ENCODE measurements around the gene SVOP. TPM values are rescaled to one million over a fixed set of nuclear protein-coding genes. Genes with fewer than 3 reads are reported as not detected.

SVOP gene
- total and polyA plus RNA-seq, 2 of the 8 experiments (the other 6 are each of a cell fraction or from before 2014, with no cell fraction given) = 0.06 TPM; not detected in 1

DNA sequence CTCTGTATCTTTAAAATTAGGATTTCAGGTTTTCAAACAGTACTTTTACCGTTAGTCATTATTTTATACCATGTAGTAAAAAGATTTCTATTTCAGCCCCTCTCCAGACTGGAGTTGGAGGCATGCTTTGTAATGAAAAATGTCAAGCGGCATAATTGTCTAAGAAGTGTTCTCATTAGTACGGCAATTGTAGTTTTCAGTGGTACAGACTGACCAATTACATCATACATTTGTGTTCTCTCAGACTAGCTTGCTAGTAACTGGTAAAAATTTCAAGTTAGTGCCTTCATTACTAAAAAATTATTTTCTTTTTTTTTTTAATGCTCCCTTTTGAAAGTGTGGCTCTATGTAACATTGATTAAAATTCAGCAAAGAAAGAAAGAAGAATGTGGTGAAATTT is 36.0 kb upstream of the SVOP start:
- ChIA-PET CTCF (ENCODE audit: partially characterized antibody) (no interaction called here), POLR2A (ENCODE audit: partially characterized antibody) (no interaction called here)
- Histone ChIP-seq H4K5ac (ENCODE audit: insufficient read length, low read depth, low read length) (no peak overlapping the region), H3K36me3 (ENCODE audit: control insufficient read depth in 2 of 4, insufficient read depth in 4 of 4, low read length in 3 of 4) (no peaks in the 10 kb centered on the region), H3K18ac (ENCODE audit: extremely low read depth, low read length) (no peak overlapping the region), H3K79me1 (ENCODE audit: low read depth, low read length) (no peaks in the 10 kb centered on the region), H3K4me1 (replicated peaks in 1 of 4; ENCODE audit: control insufficient read depth in 3 of 4, insufficient read depth in 4 of 4, low read length in 3 of 4) (no peaks in the 10 kb centered on the region; a peak in 1 of 7 replicates), H4K8ac (ENCODE audit: extremely low read depth, insufficient read depth, low read length) (no peak overlapping the region), H2AK5ac (ENCODE audit: low read depth, low read length) (no peak overlapping the region), H2AFZ (ENCODE audit: low read length) (no peak overlapping the region), H2BK120ac (replicated peaks; ENCODE audit: low read depth, low read length) (no peak overlapping the region), H3K9ac (replicated peaks in 1 of 4; ENCODE audit: extremely low read depth in 1 of 4, low read depth in 3 of 4, low read length in 3 of 4) (no peak overlapping the region), H3K23me2 (ENCODE audit: low read depth, low read length) (no peaks in the 10 kb centered on the region), H3K9me3 (ENCODE audit: insufficient read depth in 2 of 2, low read depth in 1 of 2, low read length in 1 of 2) (no peaks in the 10 kb centered on the region), H3K56ac (replicated peaks; ENCODE audit: insufficient read length, low read depth, low read length) (no peak overlapping the region), H2BK12ac (ENCODE audit: low read depth, low read length) (no peak overlapping the region), H3K14ac (ENCODE audit: insufficient read length) (no peak overlapping the region), H3K79me2 (ENCODE audit: control insufficient read depth in 1 of 2, insufficient read depth in 2 of 2, low read length in 2 of 2) (no peaks in the 10 kb centered on the region), H2BK15ac (ENCODE audit: low read length) (no peak overlapping the region), H3K4me2 (ENCODE audit: insufficient read depth in 1 of 2, low read depth in 2 of 2, low read length in 2 of 2) (no peak overlapping the region), H4K20me1 (replicated peaks in 1 of 2; ENCODE audit: control insufficient read depth in 1 of 2, insufficient read depth in 2 of 2, low read length in 2 of 2) (no peaks in the 10 kb centered on the region), H3K4me3 (ENCODE audit: extremely low read depth in 1 of 4, insufficient read depth in 2 of 4, low read depth in 3 of 4, low read length in 4 of 4) (no peak overlapping the region), H3K4ac (replicated peaks; ENCODE audit: insufficient read length, low read depth, low read length) (no peak overlapping the region), H2BK5ac (ENCODE audit: low read depth, low read length) (no peak overlapping the region), H3K27me3 (replicated peaks in 1 of 4; ENCODE audit: control insufficient read depth in 3 of 4, extremely low read depth in 1 of 4, insufficient read depth in 3 of 4, low read length in 3 of 4) (no peaks in the 10 kb centered on the region), H4K91ac (replicated peaks; ENCODE audit: insufficient read length, low read length) (no peak overlapping the region), H3K27ac (ENCODE audit: low read depth, low read length) (no peak overlapping the region), H2BK20ac (ENCODE audit: low read length) (no peak overlapping the region), H3K23ac (ENCODE audit: insufficient read length) (no peak overlapping the region)
- WGBS, 2 experiments (ENCODE audit: extremely low coverage in 1 of 2, insufficient coverage in 1 of 2, insufficient read length in 1 of 2, insufficient replicate concordance in 2 of 2, low coverage in 1 of 2, low lambda C conversion rate in 2 of 2, missing lambda C conversion rate in 1 of 2) = 87% methylated on average over 3 of the region's 3 CpGs; no CpG with 5 or more reads in 1 of the 2 experiments
- FAIRE-seq = no peak
- TF ChIP-seq CREB1 (IDR thresholded peaks at IDR 0.05) (no peak), POLR2AphosphoS5 (IDR thresholded peaks at IDR 0.05; ENCODE audit: low read depth, low read length) (no peak), ASH2L (IDR thresholded peaks at IDR 0.05; ENCODE audit: low read length) (no peak), PHF8 (conservative IDR thresholded peaks at IDR 0.05; ENCODE audit: low read depth, low read length) (no peak), ZNF274 (IDR thresholded peaks at IDR 0.05; ENCODE audit: borderline replicate concordance, extremely low read depth, low read length) (no peak), CHD1 (IDR thresholded peaks at IDR 0.05; ENCODE audit: low read depth, low read length) (no peak), SAP30 (IDR thresholded peaks at IDR 0.05; ENCODE audit: insufficient read depth, insufficient replicate concordance, low read length) (no peak), CBX5 (IDR thresholded peaks at IDR 0.05; ENCODE audit: low read depth, low read length) (no peak), SP1 (IDR thresholded peaks at IDR 0.05; ENCODE audit: low read depth, low read length) (no peak), SRF (IDR thresholded peaks at IDR 0.05; ENCODE audit: low read depth, low read length) (no peak), KDM1A (IDR thresholded peaks at IDR 0.05; ENCODE audit: borderline replicate concordance, low read length) (no peak), HDAC6 (IDR thresholded peaks at IDR 0.05; ENCODE audit: low read depth, low read length) (no peak), CBX8 (IDR thresholded peaks at IDR 0.05; ENCODE audit: borderline replicate concordance, low read depth, low read length) (no peak), GABPA (IDR thresholded peaks at IDR 0.05; ENCODE audit: borderline replicate concordance, insufficient read depth, low read length) (no peak)
- TF ChIP-seq, protein P1, sequence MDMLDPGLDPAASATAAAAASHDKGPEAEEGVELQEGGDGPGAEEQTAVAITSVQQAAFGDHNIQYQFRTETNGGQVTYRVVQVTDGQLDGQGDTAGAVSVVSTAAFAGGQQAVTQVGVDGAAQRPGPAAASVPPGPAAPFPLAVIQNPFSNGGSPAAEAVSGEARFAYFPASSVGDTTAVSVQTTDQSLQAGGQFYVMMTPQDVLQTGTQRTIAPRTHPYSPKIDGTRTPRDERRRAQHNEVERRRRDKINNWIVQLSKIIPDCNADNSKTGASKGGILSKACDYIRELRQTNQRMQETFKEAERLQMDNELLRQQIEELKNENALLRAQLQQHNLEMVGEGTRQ (IDR thresholded peaks at IDR 0.05; ENCODE audit: low read length) = no peak
- no peak for DNase-seq (ENCODE audit: low read depth in 1 of 2, low spot score in 2 of 2)
